GM18508 (cell line): ENCODE measurements around the gene SLC10A6.

Experiments used
- ATAC-seq: cut with Tn5 transposase; IDR thresholded peaks from one replicate; pipeline ENCODE4 v1.9.1; 2021; ENCODE audit warnings: moderate number of reproducible peaks; ENCODE audit not compliant: insufficient read depth, unreplicated experiment

Gene SLC10A6

GRCh38 chr4:86791126-86791525, 58.1 kb downstream of the SLC10A6 start:
- ATAC-seq, result no peak

GRCh38 chr4:86788826-86789225, 60.4 kb downstream of the SLC10A6 start:
- no peak for ATAC-seq

GRCh38 chr4:86778175-86778574, 71.0 kb downstream of the SLC10A6 start:
- ATAC-seq, result no peak

- ATAC-seq, result no peak
These were observed 74.1 kb downstream of the SLC10A6 start for GRCh38 chr4:86775061-86775460.
